Measurements from ENCODE around the gene CACYBP. TPM values are rescaled to one million over a fixed set of nuclear protein-coding genes. Genes with fewer than 3 reads are reported as not detected.

CACYBP gene
- total and polyA plus RNA-seq, 2 of the 8 experiments (the other 6 are each of a cell fraction or from before 2014, with no cell fraction given), result 28.3 to 247 TPM

DNA sequence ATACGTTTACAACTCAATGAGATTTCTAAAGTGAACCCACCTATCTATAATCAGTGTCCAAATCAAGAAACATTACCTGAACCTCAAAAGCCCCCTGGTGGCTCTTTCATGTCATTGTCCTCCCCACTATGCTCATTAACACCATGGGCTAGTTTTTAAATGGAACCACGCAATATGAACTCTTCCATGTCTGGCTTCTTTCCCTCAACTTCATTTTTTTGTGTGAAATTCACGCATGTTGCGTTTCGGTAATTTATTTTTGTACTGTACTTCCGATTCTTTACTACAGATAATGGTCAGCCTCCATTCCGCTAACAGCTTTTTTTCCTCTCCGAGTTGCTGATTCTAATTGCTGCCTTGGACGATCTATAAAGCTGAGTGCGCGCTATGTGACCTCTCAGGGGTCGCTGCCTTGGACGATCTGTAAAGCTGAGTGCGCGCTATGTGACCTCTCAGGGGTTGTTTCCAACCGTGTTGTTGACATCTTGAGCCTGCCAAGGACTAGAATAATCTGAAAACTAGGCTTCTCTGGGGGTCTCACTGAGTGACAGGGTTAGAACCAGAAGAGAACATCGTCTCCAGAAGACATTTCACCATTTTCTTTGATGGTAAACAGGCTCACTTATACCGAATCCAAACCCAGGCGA is 1.1 kb upstream of the CACYBP start (continued):
- TF ChIP-seq CBX5 (IDR thresholded peaks at IDR 0.05; ENCODE audit: low read depth, low read length), result no peak
- peak; percentile 42; the same call in 1 of the 2 replicates for TF ChIP-seq CHD1 (IDR thresholded peaks at IDR 0.05; ENCODE audit: low read depth, low read length)
- no peak for TF ChIP-seq MAFK (IDR thresholded peaks at IDR 0.05; ENCODE audit: low read depth, low read length)
- TF ChIP-seq HDAC2 (IDR thresholded peaks at IDR 0.05; ENCODE audit: borderline replicate concordance in 1 of 2, low read depth in 2 of 2, low read length in 2 of 2), result peak in 1 of 2 experiments; percentile 89; a peak in 1 of 4 replicates
- TF ChIP-seq, protein P1, sequence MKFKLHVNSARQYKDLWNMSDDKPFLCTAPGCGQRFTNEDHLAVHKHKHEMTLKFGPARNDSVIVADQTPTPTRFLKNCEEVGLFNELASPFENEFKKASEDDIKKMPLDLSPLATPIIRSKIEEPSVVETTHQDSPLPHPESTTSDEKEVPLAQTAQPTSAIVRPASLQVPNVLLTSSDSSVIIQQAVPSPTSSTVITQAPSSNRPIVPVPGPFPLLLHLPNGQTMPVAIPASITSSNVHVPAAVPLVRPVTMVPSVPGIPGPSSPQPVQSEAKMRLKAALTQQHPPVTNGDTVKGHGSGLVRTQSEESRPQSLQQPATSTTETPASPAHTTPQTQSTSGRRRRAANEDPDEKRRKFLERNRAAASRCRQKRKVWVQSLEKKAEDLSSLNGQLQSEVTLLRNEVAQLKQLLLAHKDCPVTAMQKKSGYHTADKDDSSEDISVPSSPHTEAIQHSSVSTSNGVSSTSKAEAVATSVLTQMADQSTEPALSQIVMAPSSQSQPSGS (IDR thresholded peaks at IDR 0.05; ENCODE audit: low read length), result no peak
- TF ChIP-seq NANOG (IDR thresholded peaks at IDR 0.05; ENCODE audit: insufficient read depth, low read depth, low read length, poor library complexity, severe bottlenecking), result no peak
- 0 out of 2 replicates have a peak, but pooled peaks have one; percentile 14 for TF ChIP-seq KDM5A (IDR thresholded peaks at IDR 0.05; ENCODE audit: low read length)
